HL-60 (cell line): ENCODE data around the gene KIRREL1.

ENCODE experiments used
- DNase-seq, 2 experiments: peaks; one replicate each; pipeline ENCODE4 v3.0.0-alpha.2; 2010 to 2020; ENCODE audit warnings: low read depth in 1 of 2, low spot score in 1 of 2
- H3K27ac ChIP-seq: fragments of 250-450 bp; sonication (Bioruptor Pico); replicated peaks from 2 replicates; pipeline ENCODE4 v1.5.1; 2020; ENCODE audit warnings: mild to moderate bottlenecking, moderate library complexity
- H3K27me3 ChIP-seq: fragments of 250-450 bp; sonication (Bioruptor Pico); 2 replicates; pipeline ENCODE4 v1.5.1; 2021; ENCODE audit warnings: mild to moderate bottlenecking, moderate library complexity; ENCODE audit not compliant: insufficient read depth, poor library complexity, severe bottlenecking
- H3K4me3 ChIP-seq: replicated peaks from 2 replicates; pipeline ENCODE4 v1.5.1; 2011; ENCODE audit warnings: mild to moderate bottlenecking, control low read depth, low read length; ENCODE audit not compliant: insufficient read depth
- GABPA ChIP-seq: IDR thresholded peaks from 2 replicates; pipeline ENCODE4 v1.6.1; 2012; ENCODE audit warnings: low read depth
- POLR2AphosphoS5 ChIP-seq: IDR thresholded peaks from 2 replicates; pipeline ENCODE4 v1.6.1; 2012; ENCODE audit warnings: low read depth
- SPI1 ChIP-seq: IDR thresholded peaks from 2 replicates; pipeline ENCODE4 v1.6.1; 2012; ENCODE audit warnings: low read depth, mild to moderate bottlenecking, borderline replicate concordance
- TF ChIP-seq, protein P1 (sequence below): IDR thresholded peaks from 2 replicates; pipeline ENCODE4 v1.6.1; 2012; ENCODE audit warnings: low read depth; ENCODE audit not compliant: insufficient replicate concordance
- TF ChIP-seq, protein P2 (sequence below): IDR thresholded peaks from one replicate; pipeline ENCODE4 v1.5.1; 2011; ENCODE audit warnings: low read length, control low read depth, inconsistent platforms; ENCODE audit not compliant: insufficient read depth

The KIRREL1 gene

DNA sequence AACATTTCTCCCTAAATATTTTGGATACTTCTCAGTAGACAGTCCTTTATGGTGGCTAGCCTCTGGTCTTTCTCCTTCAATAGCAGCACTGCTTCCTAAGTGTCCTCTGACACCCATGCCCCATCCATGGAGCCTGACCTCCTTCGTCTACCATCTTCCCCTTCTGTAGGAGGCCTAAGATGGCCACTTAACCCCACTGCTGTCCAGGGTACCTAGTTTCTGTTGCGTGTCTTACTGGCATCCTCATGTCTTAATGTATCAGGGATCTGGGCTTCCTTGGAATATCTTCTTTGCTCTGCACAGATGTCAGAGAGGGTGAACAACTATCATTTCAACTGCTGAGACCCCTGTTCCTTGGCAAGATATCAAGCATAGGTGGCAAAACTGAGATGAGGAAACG is 5.4 kb upstream of the KIRREL1 start:
- Histone ChIP-seq H3K4me3 (no peak overlapping the region), H3K27me3 (peaks cover 19% of the 10 kb centered on the region), H3K27ac (no peak overlapping the region)
- no peak for TF ChIP-seq SPI1
- TF ChIP-seq, protein P1, sequence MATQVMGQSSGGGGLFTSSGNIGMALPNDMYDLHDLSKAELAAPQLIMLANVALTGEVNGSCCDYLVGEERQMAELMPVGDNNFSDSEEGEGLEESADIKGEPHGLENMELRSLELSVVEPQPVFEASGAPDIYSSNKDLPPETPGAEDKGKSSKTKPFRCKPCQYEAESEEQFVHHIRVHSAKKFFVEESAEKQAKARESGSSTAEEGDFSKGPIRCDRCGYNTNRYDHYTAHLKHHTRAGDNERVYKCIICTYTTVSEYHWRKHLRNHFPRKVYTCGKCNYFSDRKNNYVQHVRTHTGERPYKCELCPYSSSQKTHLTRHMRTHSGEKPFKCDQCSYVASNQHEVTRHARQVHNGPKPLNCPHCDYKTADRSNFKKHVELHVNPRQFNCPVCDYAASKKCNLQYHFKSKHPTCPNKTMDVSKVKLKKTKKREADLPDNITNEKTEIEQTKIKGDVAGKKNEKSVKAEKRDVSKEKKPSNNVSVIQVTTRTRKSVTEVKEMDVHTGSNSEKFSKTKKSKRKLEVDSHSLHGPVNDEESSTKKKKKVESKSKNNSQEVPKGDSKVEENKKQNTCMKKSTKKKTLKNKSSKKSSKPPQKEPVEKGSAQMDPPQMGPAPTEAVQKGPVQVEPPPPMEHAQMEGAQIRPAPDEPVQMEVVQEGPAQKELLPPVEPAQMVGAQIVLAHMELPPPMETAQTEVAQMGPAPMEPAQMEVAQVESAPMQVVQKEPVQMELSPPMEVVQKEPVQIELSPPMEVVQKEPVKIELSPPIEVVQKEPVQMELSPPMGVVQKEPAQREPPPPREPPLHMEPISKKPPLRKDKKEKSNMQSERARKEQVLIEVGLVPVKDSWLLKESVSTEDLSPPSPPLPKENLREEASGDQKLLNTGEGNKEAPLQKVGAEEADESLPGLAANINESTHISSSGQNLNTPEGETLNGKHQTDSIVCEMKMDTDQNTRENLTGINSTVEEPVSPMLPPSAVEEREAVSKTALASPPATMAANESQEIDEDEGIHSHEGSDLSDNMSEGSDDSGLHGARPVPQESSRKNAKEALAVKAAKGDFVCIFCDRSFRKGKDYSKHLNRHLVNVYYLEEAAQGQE, result peak; percentile 70
- no peak for DNase-seq

DNA sequence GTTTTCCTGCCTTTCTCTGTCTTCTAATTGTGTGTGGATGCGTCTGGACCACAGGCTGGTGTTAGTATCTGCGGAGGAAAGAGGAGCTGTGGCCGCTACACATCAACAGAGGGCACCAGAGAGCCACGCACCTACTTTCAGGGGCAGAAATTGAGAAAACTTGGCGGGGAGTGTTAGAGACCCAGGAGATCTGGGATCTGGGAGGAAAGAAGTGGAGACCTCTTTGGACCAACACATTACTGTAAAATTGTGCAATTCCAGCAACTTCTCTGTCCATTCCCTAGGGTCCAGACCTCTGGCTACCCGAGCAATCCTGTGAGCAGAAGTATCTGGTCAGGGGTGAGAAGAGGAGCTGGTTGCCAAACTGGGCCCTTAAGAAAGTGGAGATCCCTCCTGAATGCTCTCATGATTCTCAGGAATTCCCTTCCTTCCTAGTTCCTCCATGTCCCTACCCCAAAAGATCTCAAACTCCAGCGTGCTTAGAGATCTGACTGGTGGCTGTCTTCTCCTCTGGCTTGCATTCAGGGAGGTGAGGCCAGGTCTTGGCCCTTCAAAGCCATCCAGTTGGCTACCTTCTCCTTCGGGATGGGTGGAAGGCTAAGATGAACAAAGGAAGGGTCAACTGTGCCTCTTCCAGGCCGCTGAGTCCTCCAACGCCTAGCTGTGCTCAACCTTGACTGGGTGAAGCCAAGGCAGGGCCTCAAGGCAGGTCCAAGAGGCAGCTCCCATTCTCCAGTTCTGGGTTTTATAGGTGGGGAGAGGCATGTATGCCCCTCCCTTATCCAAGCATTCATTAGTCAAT is 1.2 kb upstream of the KIRREL1 start:
- Histone ChIP-seq H3K27me3 (peaks cover 37% of the 10 kb centered on the region), H3K4me3 (no peak overlapping the region), H3K27ac (no peak overlapping the region)
- TF ChIP-seq, protein P1, result no peak
- no peak for TF ChIP-seq SPI1
- TF ChIP-seq POLR2AphosphoS5, result no peak
- TF ChIP-seq, protein P2, sequence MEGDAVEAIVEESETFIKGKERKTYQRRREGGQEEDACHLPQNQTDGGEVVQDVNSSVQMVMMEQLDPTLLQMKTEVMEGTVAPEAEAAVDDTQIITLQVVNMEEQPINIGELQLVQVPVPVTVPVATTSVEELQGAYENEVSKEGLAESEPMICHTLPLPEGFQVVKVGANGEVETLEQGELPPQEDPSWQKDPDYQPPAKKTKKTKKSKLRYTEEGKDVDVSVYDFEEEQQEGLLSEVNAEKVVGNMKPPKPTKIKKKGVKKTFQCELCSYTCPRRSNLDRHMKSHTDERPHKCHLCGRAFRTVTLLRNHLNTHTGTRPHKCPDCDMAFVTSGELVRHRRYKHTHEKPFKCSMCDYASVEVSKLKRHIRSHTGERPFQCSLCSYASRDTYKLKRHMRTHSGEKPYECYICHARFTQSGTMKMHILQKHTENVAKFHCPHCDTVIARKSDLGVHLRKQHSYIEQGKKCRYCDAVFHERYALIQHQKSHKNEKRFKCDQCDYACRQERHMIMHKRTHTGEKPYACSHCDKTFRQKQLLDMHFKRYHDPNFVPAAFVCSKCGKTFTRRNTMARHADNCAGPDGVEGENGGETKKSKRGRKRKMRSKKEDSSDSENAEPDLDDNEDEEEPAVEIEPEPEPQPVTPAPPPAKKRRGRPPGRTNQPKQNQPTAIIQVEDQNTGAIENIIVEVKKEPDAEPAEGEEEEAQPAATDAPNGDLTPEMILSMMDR, result peak; percentile 83
- TF ChIP-seq GABPA, result no peak
- peak in 1 of 2 experiments; percentile 38 for DNase-seq

DNA sequence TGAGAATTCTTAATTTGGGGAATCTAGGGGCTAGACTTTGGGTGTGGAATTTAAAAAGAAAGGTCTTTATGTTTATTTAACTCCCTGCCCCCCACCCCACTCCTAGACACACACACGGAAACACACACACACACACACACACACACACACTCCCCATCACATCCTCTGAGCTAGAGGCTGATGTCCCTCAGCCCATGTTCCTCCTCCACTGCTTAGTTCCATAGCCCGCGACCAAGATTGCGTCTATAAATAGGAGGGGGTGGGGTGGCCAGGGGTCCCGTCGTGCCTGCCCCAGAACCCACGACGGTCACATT is 655 bp upstream of the KIRREL1 start:
- Histone ChIP-seq H3K27me3 (peaks cover 37% of the 10 kb centered on the region), H3K27ac (no peak overlapping the region), H3K4me3 (no peak overlapping the region)
- TF ChIP-seq, protein P2, result no peak
- no peak for DNase-seq

DNA sequence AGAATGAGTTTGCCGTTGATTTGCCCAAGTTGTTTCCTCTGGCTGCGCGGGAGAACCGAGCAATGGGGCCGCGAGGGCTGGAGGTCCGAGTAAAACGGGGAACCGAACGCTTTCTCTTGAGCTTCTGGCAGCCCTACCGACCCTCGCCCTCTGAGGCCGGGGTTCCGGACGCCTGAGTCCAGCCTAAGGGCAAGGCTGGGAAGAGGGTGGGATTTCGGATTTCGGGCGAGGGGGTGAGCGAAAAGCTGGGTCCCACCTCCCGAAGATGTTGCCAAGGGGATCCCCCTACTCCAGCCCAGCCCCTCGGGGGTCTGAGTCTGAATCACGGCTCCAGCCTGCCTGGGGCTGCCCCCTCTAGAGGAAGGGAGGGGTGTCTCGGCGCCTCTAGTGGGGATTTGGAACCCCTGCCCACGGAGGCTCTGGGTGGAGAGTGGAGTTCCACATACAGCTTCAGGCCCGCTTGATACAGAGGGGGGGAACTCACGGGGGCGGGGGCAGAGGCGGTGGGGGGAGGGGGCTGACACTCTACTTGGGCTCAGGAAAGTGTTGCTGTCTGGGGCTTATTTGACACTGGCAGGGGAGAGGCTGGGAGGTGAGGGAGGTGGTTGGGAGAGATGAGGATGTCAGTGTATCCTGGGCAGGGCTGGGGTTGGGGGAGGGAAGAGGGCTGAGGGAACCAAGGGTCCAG is 617 bp downstream of the KIRREL1 start:
- Histone ChIP-seq H3K27ac (no peak overlapping the region), H3K27me3 (peaks cover 37% of the 10 kb centered on the region), H3K4me3 (no peak overlapping the region)
- no peak for DNase-seq
- TF ChIP-seq SPI1 (no peak), POLR2AphosphoS5 (no peak), GABPA (no peak)
- TF ChIP-seq, protein P2, result no peak
- TF ChIP-seq, protein P1, result no peak
